ENCODE measurements around the gene DLG2. TPM values are rescaled to one million over a fixed set of nuclear protein-coding genes. Genes with fewer than 3 reads are reported as not detected.

Gene DLG2
- total RNA-seq, 1 experiment from 2014 or later, result 2.3 TPM

- no peak for DNase-seq (ENCODE audit: low read depth)
Observed at GRCh38 chr11:83537131-83537610, 2090.0 kb downstream of the DLG2 start.

- no peak for DNase-seq (ENCODE audit: low read depth)
Observed at GRCh38 chr11:83533166-83533565, 2094.0 kb downstream of the DLG2 start.

GRCh38 chr11:83528877-83529276 lies 2098.3 kb downstream of the DLG2 start:
- no peak for DNase-seq (ENCODE audit: low read depth)

GRCh38 chr11:83528225-83528624 lies 2098.9 kb downstream of the DLG2 start:
- no peak for DNase-seq (ENCODE audit: low read depth)

- DNase-seq (ENCODE audit: low read depth), result peak; percentile 3
Observed at GRCh38 chr11:83523676-83524075, 2103.5 kb downstream of the DLG2 start.

GRCh38 chr11:83522911-83523310 lies 2104.2 kb downstream of the DLG2 start:
- no peak for DNase-seq (ENCODE audit: low read depth)

GRCh38 chr11:83521647-83522596 lies 2105.2 kb downstream of the DLG2 start:
- peak; percentile 16 for DNase-seq (ENCODE audit: low read depth)

GRCh38 chr11:83520849-83521248 lies 2106.3 kb downstream of the DLG2 start:
- DNase-seq (ENCODE audit: low read depth), result no peak

GRCh38 chr11:83511646-83512045 lies 2115.5 kb downstream of the DLG2 start:
- no peak for DNase-seq (ENCODE audit: low read depth)

GRCh38 chr11:83510530-83511460 lies 2116.3 kb downstream of the DLG2 start:
- DNase-seq (ENCODE audit: low read depth), result no peak

GRCh38 chr11:83508804-83509203 lies 2118.3 kb downstream of the DLG2 start:
- no peak for DNase-seq (ENCODE audit: low read depth)

- DNase-seq (ENCODE audit: low read depth), result no peak
Observed at GRCh38 chr11:83502041-83502440, 2125.1 kb downstream of the DLG2 start.

GRCh38 chr11:83493917-83494316 lies 2133.2 kb downstream of the DLG2 start:
- DNase-seq (ENCODE audit: low read depth), result no peak

GRCh38 chr11:83493034-83493433 lies 2134.1 kb downstream of the DLG2 start:
- no peak for DNase-seq (ENCODE audit: low read depth)

- DNase-seq (ENCODE audit: low read depth), result no peak
Observed at GRCh38 chr11:83483808-83484207, 2143.3 kb downstream of the DLG2 start.

- no peak for DNase-seq (ENCODE audit: low read depth)
Observed at GRCh38 chr11:83480811-83481210, 2146.3 kb downstream of the DLG2 start.

GRCh38 chr11:83480251-83480650 lies 2146.9 kb downstream of the DLG2 start:
- DNase-seq (ENCODE audit: low read depth), result peak; percentile 32

GRCh38 chr11:83477772-83478171 lies 2149.4 kb downstream of the DLG2 start:
- DNase-seq (ENCODE audit: low read depth), result no peak

GRCh38 chr11:83475760-83476159 lies 2151.4 kb downstream of the DLG2 start:
- no peak for DNase-seq (ENCODE audit: low read depth)

GRCh38 chr11:83473743-83474142 lies 2153.4 kb downstream of the DLG2 start:
- DNase-seq (ENCODE audit: low read depth), result no peak

GRCh38 chr11:83472806-83473205 lies 2154.3 kb downstream of the DLG2 start:
- DNase-seq (ENCODE audit: low read depth), result no peak
